PC-9 (cell line): ENCODE data around the gene ARHGEF7.
A peak's percentile ranks its signal among the peaks of the same experiment; 100 is the strongest.

Source experiments
- EZH2 ChIP-seq: fragments of 200-600 bp; sonication (generic); IDR thresholded peaks from 2 replicates; pipeline ENCODE4 v1.8.0; 2017; ENCODE audit warnings: antibody characterized with exemption, low read depth
- TF ChIP-seq, protein P1 (sequence below): fragments of 200-600 bp; sonication (generic); conservative IDR thresholded peaks from 2 replicates; pipeline ENCODE4 v1.6.1; 2017; ENCODE audit warnings: mixed run types, antibody characterized with exemption, mild to moderate bottlenecking, moderate library complexity

DNA sequence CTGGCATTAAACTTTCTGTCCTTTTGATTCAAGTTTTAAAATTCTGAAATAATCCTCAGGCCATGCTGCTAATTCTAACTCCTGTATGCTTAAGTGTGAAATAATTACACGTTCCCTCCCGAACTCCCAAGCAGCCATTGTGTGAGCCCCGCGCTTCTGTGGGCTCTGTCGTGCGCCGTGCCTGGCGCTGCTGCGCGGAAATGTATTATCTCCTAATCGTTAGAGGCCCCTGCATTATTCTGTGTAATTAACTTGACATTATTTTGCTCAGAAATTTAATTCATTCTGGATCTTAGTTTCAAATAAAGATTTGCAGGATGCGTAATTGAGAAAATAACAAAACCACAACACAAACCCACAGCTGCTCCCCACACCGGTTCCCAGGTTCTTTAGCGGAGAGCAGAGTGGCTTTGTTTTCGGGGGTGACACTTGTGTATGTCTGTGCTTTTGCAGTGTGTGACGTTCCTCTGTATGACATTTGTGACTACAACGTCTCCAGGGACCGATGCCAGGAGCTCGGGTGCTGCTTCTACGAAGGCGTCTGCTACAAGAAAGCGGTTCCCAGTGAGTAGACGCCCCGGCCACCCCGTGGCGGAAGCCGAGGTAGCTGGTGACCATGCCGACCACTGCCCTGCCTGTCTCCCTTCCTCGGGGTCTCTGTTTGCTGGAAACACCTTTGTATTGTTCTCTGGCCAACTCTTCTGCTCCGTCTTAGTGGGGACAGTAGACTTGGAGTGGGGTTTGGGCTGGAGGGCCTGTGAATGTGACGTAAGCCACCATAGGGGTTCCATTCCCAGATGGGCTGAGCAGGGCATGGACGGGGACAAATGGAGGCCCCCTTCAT is 212.8 kb downstream of the ARHGEF7 start:
- 0 out of 2 replicates have a peak, but pooled peaks have one; percentile 26 for TF ChIP-seq EZH2
- TF ChIP-seq, protein P1, sequence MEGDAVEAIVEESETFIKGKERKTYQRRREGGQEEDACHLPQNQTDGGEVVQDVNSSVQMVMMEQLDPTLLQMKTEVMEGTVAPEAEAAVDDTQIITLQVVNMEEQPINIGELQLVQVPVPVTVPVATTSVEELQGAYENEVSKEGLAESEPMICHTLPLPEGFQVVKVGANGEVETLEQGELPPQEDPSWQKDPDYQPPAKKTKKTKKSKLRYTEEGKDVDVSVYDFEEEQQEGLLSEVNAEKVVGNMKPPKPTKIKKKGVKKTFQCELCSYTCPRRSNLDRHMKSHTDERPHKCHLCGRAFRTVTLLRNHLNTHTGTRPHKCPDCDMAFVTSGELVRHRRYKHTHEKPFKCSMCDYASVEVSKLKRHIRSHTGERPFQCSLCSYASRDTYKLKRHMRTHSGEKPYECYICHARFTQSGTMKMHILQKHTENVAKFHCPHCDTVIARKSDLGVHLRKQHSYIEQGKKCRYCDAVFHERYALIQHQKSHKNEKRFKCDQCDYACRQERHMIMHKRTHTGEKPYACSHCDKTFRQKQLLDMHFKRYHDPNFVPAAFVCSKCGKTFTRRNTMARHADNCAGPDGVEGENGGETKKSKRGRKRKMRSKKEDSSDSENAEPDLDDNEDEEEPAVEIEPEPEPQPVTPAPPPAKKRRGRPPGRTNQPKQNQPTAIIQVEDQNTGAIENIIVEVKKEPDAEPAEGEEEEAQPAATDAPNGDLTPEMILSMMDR: no peak
